GM19372 (cell line): ENCODE data around the gene ZNF396.
A peak's percentile ranks its signal among the peaks of the same experiment; 100 is the strongest.

Source experiments
- ATAC-seq: cut with Tn5 transposase; IDR thresholded peaks from one replicate; pipeline ENCODE4 v1.9.1; 2021; ENCODE audit warnings: mild to moderate bottlenecking, low read depth, moderate library complexity; ENCODE audit not compliant: unreplicated experiment

Gene ZNF396

DNA sequence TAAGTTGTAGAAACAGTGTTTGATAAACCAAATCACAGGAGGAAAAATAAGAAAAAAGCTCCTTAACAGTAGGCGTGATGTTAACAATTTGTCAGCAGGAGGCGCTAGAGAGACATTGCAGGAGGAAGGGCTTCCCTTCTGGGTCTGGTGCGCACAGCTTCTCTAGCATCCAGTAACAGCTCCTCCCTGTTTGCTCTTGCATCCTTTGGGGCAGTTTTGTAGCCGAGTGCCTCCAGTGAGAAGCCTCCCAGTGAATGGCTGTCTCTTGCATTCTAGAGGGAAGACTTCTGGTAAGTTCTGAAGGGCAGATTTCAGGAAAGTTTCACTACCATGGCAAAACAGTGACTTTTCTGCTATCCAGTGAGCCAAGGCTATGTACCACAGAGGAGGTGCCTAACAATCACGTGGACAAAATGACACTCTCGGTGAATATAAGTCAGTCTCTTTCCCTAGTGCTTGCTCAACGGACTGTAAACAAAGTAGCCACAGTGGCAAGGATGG lies 9.5 kb upstream of the ZNF396 start:
- peak; percentile 62 for ATAC-seq

DNA sequence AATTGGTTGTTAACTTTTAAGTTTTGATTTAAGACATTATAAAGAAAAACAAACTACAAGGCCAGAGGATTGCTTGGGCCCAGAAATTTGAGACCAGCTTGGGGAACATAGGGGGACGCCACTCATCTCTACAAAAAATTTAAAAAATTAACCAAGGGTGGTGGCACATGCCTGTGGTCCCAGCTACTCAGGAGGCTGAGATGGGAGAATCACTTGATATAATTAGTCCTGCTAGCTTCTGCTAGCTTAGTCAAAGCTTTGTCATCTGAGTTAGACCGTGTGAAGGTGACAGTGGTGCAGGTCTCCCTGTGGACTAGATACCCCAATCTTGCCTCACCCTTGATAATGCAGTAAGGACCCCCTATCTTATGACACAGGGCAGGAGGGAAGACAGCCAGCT lies 6.0 kb upstream of the ZNF396 start:
- ATAC-seq = no peak

DNA sequence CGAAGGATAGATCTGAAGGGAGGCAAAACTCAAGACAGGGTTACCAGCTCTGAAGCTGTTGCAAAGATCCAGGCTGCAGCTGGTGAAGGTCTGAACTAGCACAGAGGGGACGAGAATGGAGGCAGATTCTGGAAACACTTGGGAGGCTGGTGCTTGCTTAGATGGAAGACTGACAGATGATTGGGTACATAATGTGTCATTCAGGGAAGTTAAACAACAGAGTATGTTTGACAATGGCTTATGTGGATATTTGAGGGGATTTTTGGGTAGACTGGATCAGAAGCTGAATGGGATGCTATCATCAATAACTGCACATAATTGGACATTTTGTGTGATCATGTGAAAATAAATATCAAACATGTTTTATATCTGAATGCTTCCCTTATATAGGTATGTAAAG lies 2.3 kb upstream of the ZNF396 start:
- ATAC-seq = no peak

DNA sequence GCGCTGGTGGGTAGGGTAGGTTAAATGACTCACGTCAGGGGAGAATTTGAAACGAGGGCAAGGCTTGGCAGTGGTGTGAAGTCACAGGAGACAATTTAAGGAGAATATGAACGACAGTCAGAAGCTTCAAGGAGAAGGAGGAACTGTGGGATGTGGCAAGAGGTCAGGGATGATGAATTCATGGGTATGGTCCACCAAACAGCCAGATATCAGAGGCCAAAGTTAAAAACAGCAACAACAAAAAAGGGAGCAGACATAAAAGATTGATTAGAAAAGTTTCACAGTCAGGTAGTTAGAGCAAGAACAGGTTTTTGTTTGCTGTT lies 1.4 kb upstream of the ZNF396 start:
- ATAC-seq = no peak

- no peak for ATAC-seq
Observed at GRCh38 chr18:35377875-35378573, 887 bp upstream of the ZNF396 start.

GRCh38 chr18:35376393-35376741 lies 770 bp downstream of the ZNF396 start:
- peak; percentile 59 for ATAC-seq

GRCh38 chr18:35374708-35375107 lies 2.4 kb downstream of the ZNF396 start:
- ATAC-seq = no peak

- no peak for ATAC-seq
Observed at GRCh38 chr18:35371412-35372195, 5.5 kb downstream of the ZNF396 start.

DNA sequence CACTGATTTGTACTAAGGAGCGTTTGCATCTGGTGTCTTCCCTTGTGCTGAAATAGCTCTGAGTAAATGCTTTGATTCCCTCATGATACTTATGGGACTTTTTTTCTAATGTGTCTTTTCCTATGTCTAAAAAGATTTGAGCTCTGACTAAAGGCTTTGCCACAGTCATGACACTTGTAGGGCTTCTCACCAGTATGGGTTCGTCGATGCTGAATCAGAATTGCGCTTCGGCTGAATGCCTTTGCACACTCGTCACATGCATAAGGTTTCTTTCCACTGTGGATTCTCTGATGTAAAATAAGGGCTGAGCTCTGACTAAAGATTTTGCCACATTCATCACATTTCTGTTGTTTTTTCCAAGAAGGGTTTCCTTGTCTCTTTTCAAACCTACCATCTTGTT lies 8.0 kb downstream of the ZNF396 start:
- ATAC-seq = no peak

DNA sequence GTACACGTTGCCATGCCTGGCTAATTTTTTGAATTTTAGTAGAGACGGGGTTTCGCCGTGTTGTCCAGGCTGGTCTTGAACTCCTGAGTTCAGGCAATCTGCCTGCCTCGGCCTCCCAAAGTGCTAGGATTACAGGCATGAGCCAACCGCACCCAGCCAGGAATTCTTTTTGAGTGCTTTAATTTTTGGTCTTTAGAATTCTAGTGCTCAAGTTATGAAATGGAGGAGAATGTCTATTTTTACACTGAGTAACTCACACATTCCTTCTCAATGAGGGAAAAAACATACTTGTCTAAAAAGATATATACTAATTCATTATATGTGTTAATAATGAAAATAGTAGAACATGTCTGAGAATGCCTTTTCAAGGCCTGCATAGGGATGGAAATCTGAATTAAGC lies 8.5 kb downstream of the ZNF396 start:
- no peak for ATAC-seq

- ATAC-seq = no peak
Observed at GRCh38 chr18:35362531-35362930, 14.6 kb downstream of the ZNF396 start.

DNA sequence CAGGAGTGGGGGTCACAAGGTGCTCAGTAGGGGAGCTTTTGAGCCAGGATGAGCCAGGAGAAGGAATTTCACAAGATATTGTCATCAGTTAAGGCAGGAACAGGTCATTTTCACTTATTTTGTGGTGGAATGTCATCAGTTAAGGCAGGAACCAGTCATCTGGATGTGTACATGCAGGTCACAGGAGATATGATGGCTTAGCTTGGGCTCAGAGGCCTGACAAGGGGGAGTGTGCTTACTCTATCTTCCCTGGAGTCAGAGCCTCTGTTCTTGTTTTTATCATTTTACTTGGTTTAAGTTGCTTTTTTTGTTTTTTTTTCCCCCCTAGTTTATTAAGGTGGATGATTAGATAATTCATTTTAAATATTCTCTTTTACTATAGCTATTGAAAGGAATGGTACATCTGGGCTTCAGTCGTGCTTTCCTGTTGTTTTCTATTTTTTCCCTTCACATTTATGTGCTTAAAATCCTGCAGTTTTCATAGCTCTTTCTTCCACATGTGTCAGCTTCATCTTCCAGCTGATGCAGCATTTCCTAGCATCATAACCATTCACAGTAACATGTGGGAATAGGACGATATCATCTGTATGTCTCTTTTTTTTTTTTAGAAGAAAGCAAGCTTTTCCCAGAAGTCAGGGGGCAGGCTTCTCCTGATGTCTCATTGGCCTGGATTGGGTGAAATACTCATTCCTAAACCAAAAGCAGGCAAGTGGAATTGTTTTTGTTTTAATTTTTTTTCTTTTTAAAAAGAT lies 15.4 kb downstream of the ZNF396 start:
- no peak for ATAC-seq

- ATAC-seq = peak; percentile 99
Observed at GRCh38 chr18:35355140-35355618, 22.0 kb downstream of the ZNF396 start.

DNA sequence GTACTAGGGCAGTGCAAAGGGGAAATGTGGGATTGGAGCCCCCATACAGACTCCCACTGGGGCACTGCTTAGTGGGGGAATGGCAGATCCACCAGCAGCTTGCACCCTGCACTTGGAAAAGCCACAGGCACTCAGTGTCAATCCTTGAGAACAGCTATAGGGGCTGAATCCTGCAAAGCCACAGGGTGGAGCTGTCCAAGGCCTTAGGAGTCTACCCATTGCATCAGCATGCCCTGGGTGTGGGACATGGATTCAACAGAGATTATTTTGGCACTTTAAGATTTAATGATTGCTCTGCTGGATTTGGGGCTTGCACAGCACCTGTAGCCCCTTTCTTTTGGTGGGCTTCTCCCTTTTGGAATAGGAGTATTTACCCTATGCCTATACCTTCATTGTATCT lies 24.4 kb downstream of the ZNF396 start:
- no peak for ATAC-seq

GRCh38 chr18:35352283-35352682 lies 24.9 kb downstream of the ZNF396 start:
- ATAC-seq = no peak

DNA sequence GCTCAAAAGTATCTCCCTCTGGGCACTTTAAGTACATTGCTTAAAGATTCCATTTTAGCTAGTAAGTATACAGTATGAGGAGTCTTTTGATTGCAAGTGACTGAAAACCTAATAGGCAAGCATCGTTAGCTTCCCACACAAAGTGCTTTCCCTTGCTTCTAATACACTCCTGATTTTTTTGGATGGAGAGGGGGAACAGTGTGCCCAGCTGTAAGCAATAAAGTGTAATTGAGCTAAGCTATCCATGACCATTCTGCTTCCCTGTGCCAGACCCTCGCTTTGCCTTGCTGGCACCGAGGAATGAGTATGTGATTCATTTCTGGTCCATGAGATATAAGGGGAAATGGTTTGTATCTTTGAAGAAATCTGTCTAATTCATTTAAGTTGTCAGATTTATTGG lies 29.1 kb downstream of the ZNF396 start:
- ATAC-seq = no peak

GRCh38 chr18:35345950-35346349 lies 31.2 kb downstream of the ZNF396 start:
- no peak for ATAC-seq

GRCh38 chr18:35345460-35345921 lies 31.6 kb downstream of the ZNF396 start:
- ATAC-seq = no peak

DNA sequence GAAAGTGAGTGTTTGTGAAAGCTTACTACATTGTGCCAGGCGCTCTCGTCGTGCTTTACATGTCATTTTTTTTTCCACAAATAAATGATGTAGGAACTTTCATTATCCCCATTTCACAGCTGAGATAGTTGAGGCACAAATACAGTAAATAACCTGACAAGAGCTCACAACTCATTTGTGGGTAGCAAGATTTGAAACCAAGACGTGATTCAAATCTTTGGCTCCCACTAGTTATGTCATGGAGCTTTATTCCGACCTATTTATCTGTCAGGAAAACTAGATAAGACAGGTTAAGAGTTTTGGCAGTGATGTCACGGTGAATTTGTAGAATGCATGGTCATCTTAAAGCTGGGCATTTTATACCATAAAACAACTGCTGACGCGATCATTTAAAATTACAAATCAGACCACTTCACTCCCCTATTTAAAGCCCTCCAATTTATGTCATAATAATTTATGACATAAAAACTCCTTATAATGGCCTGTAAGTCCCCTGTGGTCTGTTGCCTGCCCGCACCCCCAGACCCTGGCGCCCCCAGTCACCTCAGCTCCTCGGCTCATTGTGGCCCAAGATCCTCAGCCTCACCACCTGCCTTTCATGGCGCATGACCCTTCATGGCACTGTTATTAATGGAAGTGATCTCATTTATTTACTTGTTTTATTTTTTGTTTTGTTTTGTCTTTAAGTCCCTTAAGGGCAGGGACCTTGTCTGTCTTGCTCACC lies 32.2 kb downstream of the ZNF396 start:
- no peak for ATAC-seq

- peak; percentile 91 for ATAC-seq
Observed at GRCh38 chr18:35343936-35344735, 33.0 kb downstream of the ZNF396 start, which contains the start of gene ZNF24. Gene ZNF24, minus strand, starts transcription at chr18:35344420. Its CDS starts 3,770 bp downstream, at chr18:35340650.
